ENCODE results near the gene EDA. TPM values are rescaled to one million over a fixed set of nuclear protein-coding genes. Genes with fewer than 3 reads are reported as not detected.

Gene EDA
- 10 to 100 TPM in 1 of 4 donors, 1 to 10 TPM in 1, under 1 TPM in 2; 0.37 to 12.4 (median 3.8) TPM for total RNA-seq

DNA sequence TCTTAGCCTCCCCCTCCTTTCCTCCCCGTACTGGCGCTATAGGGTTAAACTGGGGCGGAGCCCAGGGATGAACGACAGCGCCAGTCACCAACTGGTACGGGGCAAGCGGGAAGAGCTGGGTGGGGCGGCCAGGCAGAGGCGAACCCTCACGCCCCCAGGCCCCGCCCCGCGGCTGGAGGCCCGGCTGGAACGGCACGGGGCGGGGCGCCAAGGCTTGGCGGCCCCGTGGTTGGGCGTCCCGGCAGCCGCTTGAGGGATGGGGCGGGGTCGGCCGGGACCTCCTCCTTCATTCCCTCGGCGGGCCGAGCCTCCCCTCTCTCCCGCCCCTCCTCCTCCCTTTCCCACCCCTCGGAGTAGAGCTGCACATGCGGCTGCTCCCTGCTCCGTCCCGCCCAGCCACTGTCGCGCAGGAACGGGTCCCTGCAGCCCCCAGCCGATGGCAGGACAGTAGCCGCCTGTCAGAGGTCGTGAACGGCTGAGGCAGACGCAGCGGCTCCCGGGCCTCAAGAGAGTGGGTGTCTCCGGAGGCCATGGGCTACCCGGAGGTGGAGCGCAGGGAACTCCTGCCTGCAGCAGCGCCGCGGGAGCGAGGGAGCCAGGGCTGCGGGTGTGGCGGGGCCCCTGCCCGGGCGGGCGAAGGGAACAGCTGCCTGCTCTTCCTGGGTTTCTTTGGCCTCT is at the start of gene EDA:
Gene EDA, plus strand, starts transcription at position 335 of the 678 bp plus-strand sequence.
- in situ Hi-C loops (cut with MboI; ENCODE audit: low pct_ligation_motif_present in 1 of 4, low pct_unique_long_range_greater_than_20kb in 1 of 4, low sequenced_read_pairs in 3 of 4) (no loop called here), intact Hi-C loops (cut with DNase I; ENCODE audit: low total_unique reads) (no loop called here)
- peak; percentile 87 for DNase-seq
- WGBS, 2 donors (ENCODE audit: low coverage in 1 of 2) = 27% methylated on average over 45 of the region's 56 CpGs; no CpG with 5 or more reads in 1 of the 2 donors
- H3K27ac ChIP-seq = peak within 1 kb of the TSS; percentile 52 to 76 (median 65)
- no peaks in the 10 kb centered on the region for H3K36me3 ChIP-seq
- no peaks in the 10 kb centered on the region for H3K9me3 ChIP-seq
- H3K4me3 ChIP-seq = peak within 1 kb of the TSS; percentile 41 to 75 (median 50)
- peaks cover 0 to 6% (median 2%) of the 10 kb centered on the region in 4 donors for H3K4me1 ChIP-seq
- no peaks in the 10 kb centered on the region for H3K27me3 ChIP-seq
- TF ChIP-seq POLR2A (IDR thresholded peaks at IDR 0.05) (no peak), EP300 (IDR thresholded peaks at IDR 0.05; ENCODE audit: low read depth) (no peak)

DNA sequence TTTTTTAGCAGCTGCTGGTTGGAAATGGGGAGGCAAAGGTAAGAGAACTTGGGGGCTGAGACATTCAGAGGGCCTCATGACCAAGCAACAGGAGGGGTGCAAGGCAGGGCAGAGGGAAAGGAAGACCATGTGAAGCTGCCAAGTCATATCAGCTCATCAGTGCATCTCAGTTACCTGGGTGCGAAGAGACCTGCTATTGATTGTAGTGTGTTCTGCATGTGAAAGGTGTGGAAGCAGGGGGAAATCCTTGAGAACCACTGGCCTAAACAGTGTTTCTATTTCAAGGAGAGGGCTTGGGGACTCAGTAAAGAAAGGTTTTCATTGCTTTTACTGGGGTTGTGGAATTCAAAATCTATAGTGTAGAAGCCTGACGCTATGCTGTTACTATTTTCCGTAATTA is 47.1 kb upstream of the EDA start:
- TF ChIP-seq EP300 (IDR thresholded peaks at IDR 0.05; ENCODE audit: low read depth) (no peak), POLR2AphosphoS5 (IDR thresholded peaks at IDR 0.05) (no peak), POLR2A (IDR thresholded peaks at IDR 0.05) (no peak)
- TF ChIP-seq, protein P1, sequence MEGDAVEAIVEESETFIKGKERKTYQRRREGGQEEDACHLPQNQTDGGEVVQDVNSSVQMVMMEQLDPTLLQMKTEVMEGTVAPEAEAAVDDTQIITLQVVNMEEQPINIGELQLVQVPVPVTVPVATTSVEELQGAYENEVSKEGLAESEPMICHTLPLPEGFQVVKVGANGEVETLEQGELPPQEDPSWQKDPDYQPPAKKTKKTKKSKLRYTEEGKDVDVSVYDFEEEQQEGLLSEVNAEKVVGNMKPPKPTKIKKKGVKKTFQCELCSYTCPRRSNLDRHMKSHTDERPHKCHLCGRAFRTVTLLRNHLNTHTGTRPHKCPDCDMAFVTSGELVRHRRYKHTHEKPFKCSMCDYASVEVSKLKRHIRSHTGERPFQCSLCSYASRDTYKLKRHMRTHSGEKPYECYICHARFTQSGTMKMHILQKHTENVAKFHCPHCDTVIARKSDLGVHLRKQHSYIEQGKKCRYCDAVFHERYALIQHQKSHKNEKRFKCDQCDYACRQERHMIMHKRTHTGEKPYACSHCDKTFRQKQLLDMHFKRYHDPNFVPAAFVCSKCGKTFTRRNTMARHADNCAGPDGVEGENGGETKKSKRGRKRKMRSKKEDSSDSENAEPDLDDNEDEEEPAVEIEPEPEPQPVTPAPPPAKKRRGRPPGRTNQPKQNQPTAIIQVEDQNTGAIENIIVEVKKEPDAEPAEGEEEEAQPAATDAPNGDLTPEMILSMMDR (IDR thresholded peaks at IDR 0.05) = no peak
- no peak for DNase-seq
- H3K27me3 ChIP-seq = no peaks in the 10 kb centered on the region
- no peaks in the 10 kb centered on the region for H3K36me3 ChIP-seq
- no peak overlapping the region for H3K4me3 ChIP-seq
- no peaks in the 10 kb centered on the region for H3K9me3 ChIP-seq
- in situ Hi-C loops (cut with MboI; ENCODE audit: low pct_ligation_motif_present in 1 of 4, low pct_unique_long_range_greater_than_20kb in 1 of 4, low sequenced_read_pairs in 3 of 4) = no loop called here
- intact Hi-C loops (cut with DNase I; ENCODE audit: low total_unique reads) = no loop called here
- H3K4me1 ChIP-seq = no peaks in the 10 kb centered on the region
- H3K27ac ChIP-seq = no peak overlapping the region
- WGBS, 2 donors (ENCODE audit: low coverage in 1 of 2) = 83% methylated on average over 3 of the region's 3 CpGs; no CpG with 5 or more reads in 1 of the 2 donors

DNA sequence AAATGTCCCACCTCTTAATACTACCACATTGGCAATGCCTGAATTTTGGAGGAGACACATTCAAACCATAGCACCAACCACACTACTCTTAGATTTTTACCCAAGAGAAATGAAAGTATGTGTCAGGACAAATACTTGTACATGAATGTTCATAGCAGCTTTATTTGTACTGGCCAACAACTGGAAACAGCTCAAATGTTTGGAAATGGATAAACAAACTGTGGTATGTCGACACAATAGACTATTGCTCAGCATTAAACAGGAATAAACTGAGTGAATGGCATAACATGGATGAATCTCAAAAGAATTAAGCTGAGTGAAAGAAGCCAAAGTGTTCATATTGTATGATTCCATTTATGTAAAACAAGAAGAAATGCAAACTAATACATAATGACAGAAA is 18.5 kb upstream of the EDA start:
- TF ChIP-seq POLR2AphosphoS5 (IDR thresholded peaks at IDR 0.05) (no peak), EP300 (IDR thresholded peaks at IDR 0.05; ENCODE audit: low read depth) (no peak), POLR2A (IDR thresholded peaks at IDR 0.05) (no peak)
- TF ChIP-seq, protein P1 (IDR thresholded peaks at IDR 0.05) = no peak
- no peaks in the 10 kb centered on the region for H3K4me1 ChIP-seq
- WGBS, 2 donors (ENCODE audit: low coverage in 1 of 2) = 0 to 38% methylated on average over 1 of the region's 1 CpG
- in situ Hi-C loops (cut with MboI; ENCODE audit: low pct_ligation_motif_present in 1 of 4, low pct_unique_long_range_greater_than_20kb in 1 of 4, low sequenced_read_pairs in 3 of 4) = no loop called here
- H3K9me3 ChIP-seq = no peaks in the 10 kb centered on the region
- DNase-seq = no peak
- H3K36me3 ChIP-seq = no peaks in the 10 kb centered on the region
- no peak overlapping the region for H3K27ac ChIP-seq
- no peaks in the 10 kb centered on the region for H3K27me3 ChIP-seq
- intact Hi-C loops (cut with DNase I; ENCODE audit: low total_unique reads) = no loop called here
- no peak overlapping the region for H3K4me3 ChIP-seq

DNA sequence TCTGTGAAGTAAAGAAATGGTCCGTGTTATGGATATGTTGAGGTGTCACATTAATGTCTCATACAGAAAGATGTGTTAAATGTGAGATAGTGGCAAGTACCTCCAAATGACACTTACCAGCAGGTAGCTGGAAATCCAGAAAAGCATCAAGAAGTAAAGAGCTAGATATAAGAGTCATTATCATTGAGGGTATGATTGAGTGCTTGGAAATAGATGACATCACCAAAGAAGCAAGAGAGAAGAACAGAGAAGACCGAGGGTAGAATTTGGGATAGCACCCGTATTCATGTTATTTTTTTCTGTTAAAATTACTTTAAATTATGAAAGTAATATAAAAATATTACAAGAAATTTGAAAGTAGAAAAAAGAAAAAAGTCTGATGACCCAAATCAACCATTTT is 15.7 kb upstream of the EDA start:
- no peak overlapping the region for H3K4me3 ChIP-seq
- H3K9me3 ChIP-seq = no peaks in the 10 kb centered on the region
- no peaks in the 10 kb centered on the region for H3K36me3 ChIP-seq
- no peaks in the 10 kb centered on the region for H3K4me1 ChIP-seq
- no peak for TF ChIP-seq EP300 (IDR thresholded peaks at IDR 0.05; ENCODE audit: low read depth)
- TF ChIP-seq, protein P1 (IDR thresholded peaks at IDR 0.05) = no peak
- no peak for TF ChIP-seq POLR2AphosphoS5 (IDR thresholded peaks at IDR 0.05)
- no peak for TF ChIP-seq POLR2A (IDR thresholded peaks at IDR 0.05)
- in situ Hi-C loops (cut with MboI; ENCODE audit: low pct_ligation_motif_present in 1 of 4, low pct_unique_long_range_greater_than_20kb in 1 of 4, low sequenced_read_pairs in 3 of 4) = no loop called here
- no peak overlapping the region for H3K27ac ChIP-seq
- H3K27me3 ChIP-seq = no peaks in the 10 kb centered on the region
- intact Hi-C loops (cut with DNase I; ENCODE audit: low total_unique reads) = no loop called here
- DNase-seq = no peak
- 72 to 90% methylated on average over 3 of the region's 3 CpGs for WGBS, 2 donors (ENCODE audit: low coverage in 1 of 2)
